Upper lobe of right lung (tissue), 1 donor: ENCODE results near the gene ACTN4. TPM values are rescaled to one million over a fixed set of nuclear protein-coding genes. Genes with fewer than 3 reads are reported as not detected.
A peak's percentile ranks its signal among the peaks of the same experiment; 100 is the strongest.

Source experiments
- ATAC-seq: fragments of 200-7000 bp; cut with Tn5 transposase; one replicate; pipeline ENCODE4 v1.9.1; 2020; ENCODE audit warnings: mild to moderate bottlenecking, moderate library complexity
- DNase-seq: peaks from one replicate; pipeline ENCODE4 v3.0.0-alpha.2; 2020
- H3K27ac ChIP-seq: fragments of 200-600 bp; one replicate; pipeline ENCODE4 v1.8.0; 2022
- H3K27me3 ChIP-seq: fragments of 200-600 bp; one replicate; pipeline ENCODE4 v1.8.0; 2022; ENCODE audit warnings: mild to moderate bottlenecking
- H3K36me3 ChIP-seq: fragments of 200-600 bp; one replicate; pipeline ENCODE4 v1.8.0; 2022
- H3K4me1 ChIP-seq: fragments of 200-600 bp; one replicate; pipeline ENCODE4 v1.8.0; 2022
- H3K4me3 ChIP-seq: fragments of 200-600 bp; one replicate; pipeline ENCODE4 v1.8.0; 2022; ENCODE audit warnings: mild to moderate bottlenecking
- H3K9me3 ChIP-seq: fragments of 200-600 bp; one replicate; pipeline ENCODE4 v1.8.0; 2022
- intact Hi-C: fragments of 100-400 bp; cut with DNase I; formaldehyde crosslinking; loops from one replicate; pipeline ENCODE4 v1.11.0; 2022
- total RNA-seq: library from RNA; stranded (reverse); fragmentation: NEBNext Ultra II Directional; extraction: Animal tissue kit (Norgen Biotek cat#: 25700); gene quantifications from one replicate; pipeline ENCODE4 v1.2.1, GENCODE V29; 2021
- TF ChIP-seq, protein P1 (sequence below): fragments of 200-600 bp; IDR thresholded peaks from one replicate; pipeline ENCODE4 v1.8.0; 2022; ENCODE audit warnings: antibody characterized with exemption
- donor health status: DM: no; HTN: yes; CAD: no; lungs with severe emphysema.

The ACTN4 gene
- total RNA-seq, 1 donor from 2014 or later, result 565 TPM

DNA sequence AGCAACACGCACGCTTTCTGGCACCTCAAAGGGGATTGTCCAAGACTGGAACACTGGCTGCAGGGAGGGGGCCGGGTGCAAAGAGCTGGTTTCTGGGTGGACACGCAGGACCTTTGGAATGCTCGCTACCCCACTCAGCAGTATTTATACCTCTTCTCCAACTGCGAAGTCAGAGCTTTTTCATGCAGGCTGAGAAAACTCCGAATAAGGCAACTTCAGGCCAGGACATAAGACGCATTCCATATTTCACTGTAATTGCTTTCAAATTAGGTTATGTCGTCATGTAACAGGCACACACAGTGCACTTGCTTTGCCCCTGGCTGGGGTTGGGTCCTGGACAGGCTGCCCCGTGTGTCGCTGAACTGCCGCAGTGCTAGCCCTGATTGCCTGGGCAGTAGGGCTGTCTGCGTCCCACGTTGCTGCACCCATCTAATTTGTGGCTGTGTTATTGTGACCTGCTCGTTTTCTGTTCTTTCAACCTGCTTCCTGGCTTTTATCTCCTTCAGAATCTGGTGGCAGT lies 44.5 kb downstream of the ACTN4 start:
- Histone ChIP-seq H3K4me1 (peaks cover 72% of the 10 kb centered on the region), H3K27me3 (no peaks in the 10 kb centered on the region), H3K36me3 (peaks cover 11% of the 10 kb centered on the region), H3K4me3 (no peak overlapping the region), H3K9me3 (no peaks in the 10 kb centered on the region), H3K27ac (peak overlapping the region; percentile 79)
- intact Hi-C loops, result no loop called here
- DNase-seq (no peak), ATAC-seq (peak; percentile 78)
- TF ChIP-seq, protein P1, sequence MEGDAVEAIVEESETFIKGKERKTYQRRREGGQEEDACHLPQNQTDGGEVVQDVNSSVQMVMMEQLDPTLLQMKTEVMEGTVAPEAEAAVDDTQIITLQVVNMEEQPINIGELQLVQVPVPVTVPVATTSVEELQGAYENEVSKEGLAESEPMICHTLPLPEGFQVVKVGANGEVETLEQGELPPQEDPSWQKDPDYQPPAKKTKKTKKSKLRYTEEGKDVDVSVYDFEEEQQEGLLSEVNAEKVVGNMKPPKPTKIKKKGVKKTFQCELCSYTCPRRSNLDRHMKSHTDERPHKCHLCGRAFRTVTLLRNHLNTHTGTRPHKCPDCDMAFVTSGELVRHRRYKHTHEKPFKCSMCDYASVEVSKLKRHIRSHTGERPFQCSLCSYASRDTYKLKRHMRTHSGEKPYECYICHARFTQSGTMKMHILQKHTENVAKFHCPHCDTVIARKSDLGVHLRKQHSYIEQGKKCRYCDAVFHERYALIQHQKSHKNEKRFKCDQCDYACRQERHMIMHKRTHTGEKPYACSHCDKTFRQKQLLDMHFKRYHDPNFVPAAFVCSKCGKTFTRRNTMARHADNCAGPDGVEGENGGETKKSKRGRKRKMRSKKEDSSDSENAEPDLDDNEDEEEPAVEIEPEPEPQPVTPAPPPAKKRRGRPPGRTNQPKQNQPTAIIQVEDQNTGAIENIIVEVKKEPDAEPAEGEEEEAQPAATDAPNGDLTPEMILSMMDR, result no peak

GRCh38 chr19:38692458-38693379 lies 45.3 kb downstream of the ACTN4 start:
- intact Hi-C loops, result no loop called here
- Histone ChIP-seq H3K27me3 (no peaks in the 10 kb centered on the region), H3K4me1 (peaks cover 72% of the 10 kb centered on the region), H3K4me3 (no peak overlapping the region), H3K27ac (peak overlapping the region; percentile 79), H3K9me3 (no peaks in the 10 kb centered on the region), H3K36me3 (peaks cover 16% of the 10 kb centered on the region)
- DNase-seq, result no peak
- TF ChIP-seq, protein P1, result no peak
- ATAC-seq, result no peak

GRCh38 chr19:38693380-38694223 lies 46.2 kb downstream of the ACTN4 start:
- TF ChIP-seq, protein P1, result no peak
- DNase-seq (peak; percentile 60), ATAC-seq (peak; percentile 43)
- Histone ChIP-seq H3K36me3 (peaks cover 16% of the 10 kb centered on the region), H3K27me3 (no peaks in the 10 kb centered on the region), H3K4me3 (no peak overlapping the region), H3K9me3 (no peaks in the 10 kb centered on the region), H3K4me1 (peaks cover 72% of the 10 kb centered on the region), H3K27ac (peak overlapping the region; percentile 79)
- intact Hi-C loops, result no loop called here

DNA sequence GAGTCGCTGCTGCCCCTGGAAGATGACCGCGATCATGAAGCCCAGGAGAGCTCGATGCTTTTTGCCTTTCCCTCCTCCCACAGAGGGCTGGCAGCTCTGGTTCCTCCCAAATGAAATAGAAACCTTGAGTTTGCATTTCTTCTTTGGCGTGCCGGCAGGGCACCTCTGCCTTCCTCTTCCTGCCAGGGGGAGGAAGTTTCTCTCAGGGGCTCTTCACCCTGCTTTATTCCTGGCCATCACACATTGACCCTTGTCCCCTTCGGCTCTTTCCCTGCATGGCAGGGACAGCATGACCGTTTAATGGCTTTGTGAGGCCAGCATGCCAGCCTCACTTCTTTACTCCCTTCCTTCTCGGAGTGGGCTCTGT lies 47.9 kb downstream of the ACTN4 start:
- Histone ChIP-seq H3K9me3 (no peaks in the 10 kb centered on the region), H3K36me3 (peaks cover 17% of the 10 kb centered on the region), H3K27me3 (no peaks in the 10 kb centered on the region), H3K27ac (peak overlapping the region; percentile 28), H3K4me3 (no peak overlapping the region), H3K4me1 (peaks cover 87% of the 10 kb centered on the region)
- DNase-seq (peak; percentile 54), ATAC-seq (peak; percentile 4)
- TF ChIP-seq, protein P1, result no peak
- intact Hi-C loops, result no loop called here

GRCh38 chr19:38695832-38696728 lies 48.6 kb downstream of the ACTN4 start:
- DNase-seq (no peak), ATAC-seq (no peak)
- intact Hi-C loops, result no loop called here
- Histone ChIP-seq H3K27me3 (no peaks in the 10 kb centered on the region), H3K4me3 (no peak overlapping the region), H3K9me3 (no peaks in the 10 kb centered on the region), H3K27ac (peak overlapping the region; percentile 28), H3K36me3 (peaks cover 25% of the 10 kb centered on the region), H3K4me1 (peaks cover 89% of the 10 kb centered on the region)
- TF ChIP-seq, protein P1, result no peak
